Measurements from ENCODE around the gene AUTS2. TPM values are rescaled to one million over a fixed set of nuclear protein-coding genes. Genes with fewer than 3 reads are reported as not detected.

The AUTS2 gene
- total and polyA plus RNA-seq, 10 donors = 6.1 to 54.8 (median 29.1) TPM

DNA sequence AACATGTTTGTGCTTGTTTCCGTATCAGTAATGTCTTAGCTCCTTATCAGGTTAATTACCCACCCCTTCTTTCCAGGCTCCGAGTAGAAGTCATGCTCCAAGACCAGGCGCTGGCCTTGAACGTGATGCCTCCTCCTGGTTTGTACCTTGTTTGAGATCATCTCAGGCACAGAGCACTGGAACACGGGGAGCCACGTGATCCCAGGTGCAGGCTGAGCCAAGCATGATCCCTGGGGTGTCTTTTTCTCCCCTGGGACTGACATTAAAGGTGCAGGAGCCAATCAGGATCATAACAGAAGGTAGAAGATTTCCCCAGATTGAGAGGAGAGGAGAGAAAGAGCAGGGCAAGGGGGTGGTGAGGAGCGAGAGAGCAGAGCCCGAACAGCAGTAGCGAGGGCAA lies 907.6 kb downstream of the AUTS2 start:
- H3K4me3 ChIP-seq = no peak overlapping the region
- no peaks in the 10 kb centered on the region for H3K36me3 ChIP-seq
- intact Hi-C loops (cut with DNase I; ENCODE audit: low total_unique reads) = no loop called here
- H3K27ac ChIP-seq = no peak overlapping the region
- 75 to 92% (median 89%) methylated on average over 9 of the region's 9 CpGs for WGBS, 5 donors
- no peak for TF ChIP-seq POLR2A (IDR thresholded peaks at IDR 0.05)
- TF ChIP-seq CTCF (IDR thresholded peaks at IDR 0.05 in 8 of 11, conservative IDR thresholded peaks at IDR 0.05 in 3 of 11) = no peak
- TF ChIP-seq POLR2AphosphoS5 (IDR thresholded peaks at IDR 0.05) = no peak
- no peaks in the 10 kb centered on the region for H3K9me3 ChIP-seq
- no peak for DNase-seq
- no peaks in the 10 kb centered on the region for H3K27me3 ChIP-seq (replicated peaks in 1 of 7)
- no peaks in the 10 kb centered on the region for H3K4me1 ChIP-seq

DNA sequence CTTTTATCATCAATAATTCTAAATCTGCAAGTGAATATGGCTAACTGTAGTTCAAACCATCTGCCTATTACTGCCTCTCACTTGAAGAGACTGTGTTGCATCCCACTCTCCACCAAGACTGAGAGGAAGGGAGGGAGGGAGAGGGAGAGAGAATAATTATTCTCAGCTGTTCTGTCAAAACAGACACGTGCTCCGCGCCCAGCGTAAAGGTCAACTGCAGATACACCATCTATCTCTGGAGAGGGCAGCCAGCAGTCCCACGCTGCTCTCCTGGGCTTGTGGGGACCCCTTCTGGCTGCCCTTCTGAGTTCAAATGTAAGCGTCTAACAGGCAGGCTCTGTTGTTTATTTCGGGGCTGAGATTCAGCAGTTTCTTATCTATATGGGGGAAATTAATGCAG lies 908.2 kb downstream of the AUTS2 start:
- no peaks in the 10 kb centered on the region for H3K36me3 ChIP-seq
- H3K9me3 ChIP-seq = no peaks in the 10 kb centered on the region
- H3K4me1 ChIP-seq = no peaks in the 10 kb centered on the region
- H3K27ac ChIP-seq = no peak overlapping the region
- no peaks in the 10 kb centered on the region for H3K27me3 ChIP-seq (replicated peaks in 1 of 7)
- no peak for TF ChIP-seq POLR2AphosphoS5 (IDR thresholded peaks at IDR 0.05)
- TF ChIP-seq CTCF (IDR thresholded peaks at IDR 0.05 in 8 of 11, conservative IDR thresholded peaks at IDR 0.05 in 3 of 11) = no peak
- TF ChIP-seq POLR2A (IDR thresholded peaks at IDR 0.05) = no peak
- no peak overlapping the region for H3K4me3 ChIP-seq
- intact Hi-C loops (cut with DNase I; ENCODE audit: low total_unique reads) = no loop called here
- DNase-seq = no peak
- 82 to 89% (median 82%) methylated on average over 7 of the region's 7 CpGs for WGBS, 5 donors

DNA sequence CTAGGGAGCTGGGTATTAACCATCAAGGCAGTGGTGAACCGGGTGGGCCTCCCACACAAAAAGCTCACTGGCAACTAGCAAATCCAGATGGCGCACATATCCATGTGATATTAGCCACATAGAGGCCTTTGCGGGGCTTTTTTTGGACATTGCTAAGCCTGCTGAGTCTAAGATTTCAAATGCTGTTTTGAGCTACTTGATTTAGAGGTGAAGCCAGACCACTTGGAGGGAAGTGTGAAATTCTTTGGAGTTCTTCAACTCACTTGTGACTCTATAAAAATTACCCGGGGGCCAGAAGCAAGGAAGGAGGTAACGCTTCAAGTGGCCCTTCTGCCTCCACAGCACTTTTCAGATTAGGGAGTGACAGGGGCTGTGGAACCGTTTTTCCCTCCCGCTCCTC lies 913.9 kb downstream of the AUTS2 start:
- H3K36me3 ChIP-seq = no peaks in the 10 kb centered on the region
- no peaks in the 10 kb centered on the region for H3K4me1 ChIP-seq
- intact Hi-C loops (cut with DNase I; ENCODE audit: low total_unique reads) = no loop called here
- DNase-seq = no peak
- H3K4me3 ChIP-seq = no peak overlapping the region
- no peak overlapping the region for H3K27ac ChIP-seq
- whole genome bisulfite sequencing, 5 donors = 83 to 90% (median 89%) methylated on average over 7 of the region's 7 CpGs
- no peaks in the 10 kb centered on the region for H3K27me3 ChIP-seq (replicated peaks in 1 of 7)
- no peak for TF ChIP-seq POLR2A (IDR thresholded peaks at IDR 0.05)
- no peak for TF ChIP-seq POLR2AphosphoS5 (IDR thresholded peaks at IDR 0.05)
- H3K9me3 ChIP-seq = peaks cover 0 to 3% (median 0%) of the 10 kb centered on the region in 8 donors

GRCh38 chr7:70512761-70513160 lies 914.5 kb downstream of the AUTS2 start:
- Histone ChIP-seq H3K27me3 (replicated peaks in 1 of 7) (no peaks in the 10 kb centered on the region), H3K36me3 (no peaks in the 10 kb centered on the region), H3K4me3 (no peak overlapping the region), H3K9me3 (peaks cover 0 to 3% (median 0%) of the 10 kb centered on the region in 8 donors), H3K27ac (no peak overlapping the region), H3K4me1 (no peaks in the 10 kb centered on the region)
- intact Hi-C loops (cut with DNase I; ENCODE audit: low total_unique reads) = no loop called here
- TF ChIP-seq POLR2A (IDR thresholded peaks at IDR 0.05) = no peak
- no peak for TF ChIP-seq CTCF (IDR thresholded peaks at IDR 0.05 in 8 of 11, conservative IDR thresholded peaks at IDR 0.05 in 3 of 11)
- TF ChIP-seq POLR2AphosphoS5 (IDR thresholded peaks at IDR 0.05) = no peak
- DNase-seq = no peak
- 88 to 98% (median 95%) methylated on average over 3 of the region's 3 CpGs for WGBS, 5 donors

- Histone ChIP-seq H3K27ac (no peak overlapping the region), H3K4me1 (no peaks in the 10 kb centered on the region), H3K36me3 (peaks cover 0 to under 1% (median 0%) of the 10 kb centered on the region in 6 donors), H3K27me3 (replicated peaks in 1 of 7) (no peaks in the 10 kb centered on the region), H3K9me3 (no peaks in the 10 kb centered on the region), H3K4me3 (no peak overlapping the region)
- DNase-seq = no peak
- WGBS, 5 donors = 76 to 86% (median 80%) methylated on average over 4 of the region's 4 CpGs
- TF ChIP-seq POLR2A (IDR thresholded peaks at IDR 0.05) = no peak
- TF ChIP-seq POLR2AphosphoS5 (IDR thresholded peaks at IDR 0.05) = no peak
- no peak for TF ChIP-seq CTCF (IDR thresholded peaks at IDR 0.05 in 8 of 11, conservative IDR thresholded peaks at IDR 0.05 in 3 of 11)
- intact Hi-C loops (cut with DNase I; ENCODE audit: low total_unique reads) = no loop called here
These were observed 922.3 kb downstream of the AUTS2 start for GRCh38 chr7:70520611-70521010.

Measured in spleen (tissue), 11 donors.